ENCODE data around the gene LDHB. TPM values are rescaled to one million over a fixed set of nuclear protein-coding genes. Genes with fewer than 3 reads are reported as not detected.

Gene LDHB
- total RNA-seq, 1 experiment from 2014 or later: 1,752 TPM

- Mint-ChIP-seq H3K36me3 (ENCODE audit: insufficient read depth, unreplicated experiment) (peaks cover 35% of the 10 kb centered on the region), H3K4me1 (ENCODE audit: low read depth, unreplicated experiment) (peaks cover 16% of the 10 kb centered on the region), H3K27ac (ENCODE audit: unreplicated experiment) (no peak overlapping the region), H3K9me3 (ENCODE audit: unreplicated experiment) (no peaks in the 10 kb centered on the region), H3K27me3 (ENCODE audit: insufficient read depth, unreplicated experiment) (no peaks in the 10 kb centered on the region), H3K4me3 (ENCODE audit: unreplicated experiment) (no peak overlapping the region)
- TF ChIP-seq CTCF (IDR thresholded peaks at IDR 0.05; ENCODE audit: insufficient read depth in 1 of 2, low read depth in 1 of 2, low read length in 1 of 2, severe bottlenecking in 1 of 2, unreplicated experiment in 1 of 2): peak; percentile 30 to 50
- ChIA-PET CTCF (no interaction called here), POLR2A (no interaction called here)
- H3K4me3 ChIP-seq (ENCODE audit: low read depth, low read length): no peak overlapping the region
- no peaks in the 10 kb centered on the region for H3K9me3 ChIP-seq
- no peak for DNase-seq
- peaks cover 19% of the 10 kb centered on the region for H3K4me1 ChIP-seq
- no TSS peak for BruUV-seq (replicated peaks)
- no peaks in the 10 kb centered on the region for H3K27me3 ChIP-seq (replicated peaks; ENCODE audit: control insufficient read depth, insufficient read depth, low read length)
- intact Hi-C loops (cut with micrococcal nuclease; ENCODE audit: unreplicated experiment): loop anchor here (10.0 kb wide), 1 partner anchor 965 kb away; the partner anchor contains the start of gene ETNK1
- no peaks in the 10 kb centered on the region; the same call in 1 of the 2 replicates for H3K36me3 ChIP-seq (ENCODE audit: control insufficient read depth, insufficient read depth, low read length)
Measured at GRCh38 chr12:21659383-21659782, 1.7 kb upstream of the LDHB start.

GRCh38 chr12:21656905-21657325, 727 bp downstream of the LDHB start:
- Mint-ChIP-seq H3K9me3 (ENCODE audit: unreplicated experiment) (no peaks in the 10 kb centered on the region), H3K36me3 (ENCODE audit: insufficient read depth, unreplicated experiment) (peaks cover 59% of the 10 kb centered on the region), H3K27me3 (ENCODE audit: insufficient read depth, unreplicated experiment) (no peaks in the 10 kb centered on the region), H3K4me3 (ENCODE audit: unreplicated experiment) (peak overlapping the region; percentile 85), H3K27ac (ENCODE audit: unreplicated experiment) (peak overlapping the region; percentile 96), H3K4me1 (ENCODE audit: low read depth, unreplicated experiment) (peaks cover 32% of the 10 kb centered on the region)
- peaks cover 44% of the 10 kb centered on the region for H3K4me1 ChIP-seq
- POLR2A ChIA-PET: interaction anchor here (0.5 to 2.0 kb wide), 8 partner anchors 10 to 166 kb away, joined by 3 to 7 read pairs (median 5); partner anchors contain the start of genes GOLT1B and RECQL
- H3K4me3 ChIP-seq (ENCODE audit: low read depth, low read length): peak overlapping the region; percentile 78
- no TSS peak for BruUV-seq (replicated peaks)
- CTCF ChIA-PET: interaction anchor here (1.2 to 1.8 kb wide), 3 partner anchors 13 to 333 kb away, joined by 3 to 8 read pairs (median 6); no protein-coding TSS in a partner anchor
- no peak for TF ChIP-seq CTCF (IDR thresholded peaks at IDR 0.05; ENCODE audit: insufficient read depth in 1 of 2, low read depth in 1 of 2, low read length in 1 of 2, severe bottlenecking in 1 of 2, unreplicated experiment in 1 of 2)
- H3K27me3 ChIP-seq (replicated peaks; ENCODE audit: control insufficient read depth, insufficient read depth, low read length): no peaks in the 10 kb centered on the region
- H3K36me3 ChIP-seq (ENCODE audit: control insufficient read depth, insufficient read depth, low read length): peaks cover 2% of the 10 kb centered on the region; the same call in 1 of the 2 replicates
- intact Hi-C loops (cut with micrococcal nuclease; ENCODE audit: unreplicated experiment): loop anchor here (1.0 to 10.0 kb wide), 7 partner anchors 9 to 968 kb away; partner anchors contain the start of genes ETNK1, GOLT1B, RECQL and SPX
- peak; percentile 57 to 58 for DNase-seq
- no peaks in the 10 kb centered on the region for H3K9me3 ChIP-seq

GRCh38 chr12:21655591-21655990, 2.1 kb downstream of the LDHB start:
- Mint-ChIP-seq H3K27me3 (ENCODE audit: insufficient read depth, unreplicated experiment) (no peaks in the 10 kb centered on the region), H3K4me1 (ENCODE audit: low read depth, unreplicated experiment) (peaks cover 43% of the 10 kb centered on the region), H3K9me3 (ENCODE audit: unreplicated experiment) (no peaks in the 10 kb centered on the region), H3K36me3 (ENCODE audit: insufficient read depth, unreplicated experiment) (peaks cover 73% of the 10 kb centered on the region), H3K4me3 (ENCODE audit: unreplicated experiment) (peak overlapping the region; percentile 85), H3K27ac (ENCODE audit: unreplicated experiment) (no peak overlapping the region)
- DNase-seq: no peak
- no peaks in the 10 kb centered on the region for H3K9me3 ChIP-seq
- ChIA-PET POLR2A (no interaction called here), CTCF (no interaction called here)
- peaks cover 57% of the 10 kb centered on the region for H3K4me1 ChIP-seq
- peak overlapping the region; percentile 78; the same call in 1 of the 2 replicates for H3K4me3 ChIP-seq (ENCODE audit: low read depth, low read length)
- peaks cover 5% of the 10 kb centered on the region for H3K36me3 ChIP-seq (ENCODE audit: control insufficient read depth, insufficient read depth, low read length)
- TF ChIP-seq CTCF (IDR thresholded peaks at IDR 0.05; ENCODE audit: insufficient read depth in 1 of 2, low read depth in 1 of 2, low read length in 1 of 2, severe bottlenecking in 1 of 2, unreplicated experiment in 1 of 2): no peak
- intact Hi-C loops (cut with micrococcal nuclease; ENCODE audit: unreplicated experiment): loop anchor here (10.0 kb wide), 1 partner anchor 969 kb away; the partner anchor contains the start of gene ETNK1
- BruUV-seq (replicated peaks): no TSS peak
- no peaks in the 10 kb centered on the region for H3K27me3 ChIP-seq (replicated peaks; ENCODE audit: control insufficient read depth, insufficient read depth, low read length)

Measured in Caco-2 (cell line).